Upper lobe of right lung (tissue), 1 donor: Measurements from ENCODE around the gene ESF1. TPM values are rescaled to one million over a fixed set of nuclear protein-coding genes. Genes with fewer than 3 reads are reported as not detected.

Source experiments
- ATAC-seq: fragments of 200-7000 bp; cut with Tn5 transposase; one replicate; pipeline ENCODE4 v1.9.1; 2020; ENCODE audit warnings: mild to moderate bottlenecking, moderate library complexity
- DNase-seq: peaks from one replicate; pipeline ENCODE4 v3.0.0-alpha.2; 2020
- H3K27ac ChIP-seq: fragments of 200-600 bp; one replicate; pipeline ENCODE4 v1.8.0; 2022
- H3K27me3 ChIP-seq: fragments of 200-600 bp; one replicate; pipeline ENCODE4 v1.8.0; 2022; ENCODE audit warnings: mild to moderate bottlenecking
- H3K36me3 ChIP-seq: fragments of 200-600 bp; one replicate; pipeline ENCODE4 v1.8.0; 2022
- H3K4me1 ChIP-seq: fragments of 200-600 bp; one replicate; pipeline ENCODE4 v1.8.0; 2022
- H3K4me3 ChIP-seq: fragments of 200-600 bp; one replicate; pipeline ENCODE4 v1.8.0; 2022; ENCODE audit warnings: mild to moderate bottlenecking
- H3K9me3 ChIP-seq: fragments of 200-600 bp; one replicate; pipeline ENCODE4 v1.8.0; 2022
- intact Hi-C: fragments of 100-400 bp; cut with DNase I; formaldehyde crosslinking; loops from one replicate; pipeline ENCODE4 v1.11.0; 2022
- total RNA-seq: library from RNA; stranded (reverse); fragmentation: NEBNext Ultra II Directional; extraction: Animal tissue kit (Norgen Biotek cat#: 25700); gene quantifications from one replicate; pipeline ENCODE4 v1.2.1, GENCODE V29; 2021
- TF ChIP-seq, protein P1 (sequence below): fragments of 200-600 bp; IDR thresholded peaks from one replicate; pipeline ENCODE4 v1.8.0; 2022; ENCODE audit warnings: antibody characterized with exemption
- donor health status: DM: no; HTN: yes; CAD: no; lungs with severe emphysema.

ESF1 gene
- total RNA-seq, 1 donor from 2014 or later = 15.1 TPM

- Histone ChIP-seq H3K36me3 (no peaks in the 10 kb centered on the region), H3K27ac (no peak overlapping the region), H3K9me3 (no peaks in the 10 kb centered on the region), H3K4me1 (no peaks in the 10 kb centered on the region), H3K27me3 (no peaks in the 10 kb centered on the region), H3K4me3 (no peak overlapping the region)
- DNase-seq = no peak
- ATAC-seq = no peak
- intact Hi-C loops = no loop called here
- TF ChIP-seq, protein P1, sequence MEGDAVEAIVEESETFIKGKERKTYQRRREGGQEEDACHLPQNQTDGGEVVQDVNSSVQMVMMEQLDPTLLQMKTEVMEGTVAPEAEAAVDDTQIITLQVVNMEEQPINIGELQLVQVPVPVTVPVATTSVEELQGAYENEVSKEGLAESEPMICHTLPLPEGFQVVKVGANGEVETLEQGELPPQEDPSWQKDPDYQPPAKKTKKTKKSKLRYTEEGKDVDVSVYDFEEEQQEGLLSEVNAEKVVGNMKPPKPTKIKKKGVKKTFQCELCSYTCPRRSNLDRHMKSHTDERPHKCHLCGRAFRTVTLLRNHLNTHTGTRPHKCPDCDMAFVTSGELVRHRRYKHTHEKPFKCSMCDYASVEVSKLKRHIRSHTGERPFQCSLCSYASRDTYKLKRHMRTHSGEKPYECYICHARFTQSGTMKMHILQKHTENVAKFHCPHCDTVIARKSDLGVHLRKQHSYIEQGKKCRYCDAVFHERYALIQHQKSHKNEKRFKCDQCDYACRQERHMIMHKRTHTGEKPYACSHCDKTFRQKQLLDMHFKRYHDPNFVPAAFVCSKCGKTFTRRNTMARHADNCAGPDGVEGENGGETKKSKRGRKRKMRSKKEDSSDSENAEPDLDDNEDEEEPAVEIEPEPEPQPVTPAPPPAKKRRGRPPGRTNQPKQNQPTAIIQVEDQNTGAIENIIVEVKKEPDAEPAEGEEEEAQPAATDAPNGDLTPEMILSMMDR = no peak
Observed at GRCh38 chr20:13684566-13685222, 100.0 kb downstream of the ESF1 start.

GRCh38 chr20:13683833-13684232 is 100.9 kb downstream of the ESF1 start:
- TF ChIP-seq, protein P1 = no peak
- DNase-seq = no peak
- Histone ChIP-seq H3K4me3 (no peak overlapping the region), H3K36me3 (no peaks in the 10 kb centered on the region), H3K4me1 (no peaks in the 10 kb centered on the region), H3K9me3 (no peaks in the 10 kb centered on the region), H3K27ac (no peak overlapping the region), H3K27me3 (no peaks in the 10 kb centered on the region)
- intact Hi-C loops = no loop called here
- no peak for ATAC-seq

- no peaks in the 10 kb centered on the region for H3K9me3 ChIP-seq
- H3K4me1 ChIP-seq = no peaks in the 10 kb centered on the region
- H3K27ac ChIP-seq = no peak overlapping the region
- DNase-seq (no peak), ATAC-seq (no peak)
- TF ChIP-seq, protein P1 = no peak
- no peak overlapping the region for H3K4me3 ChIP-seq
- no peaks in the 10 kb centered on the region for H3K27me3 ChIP-seq
- intact Hi-C loops = no loop called here
- no peaks in the 10 kb centered on the region for H3K36me3 ChIP-seq
Observed at GRCh38 chr20:13681248-13682125, 103.2 kb downstream of the ESF1 start.

DNA sequence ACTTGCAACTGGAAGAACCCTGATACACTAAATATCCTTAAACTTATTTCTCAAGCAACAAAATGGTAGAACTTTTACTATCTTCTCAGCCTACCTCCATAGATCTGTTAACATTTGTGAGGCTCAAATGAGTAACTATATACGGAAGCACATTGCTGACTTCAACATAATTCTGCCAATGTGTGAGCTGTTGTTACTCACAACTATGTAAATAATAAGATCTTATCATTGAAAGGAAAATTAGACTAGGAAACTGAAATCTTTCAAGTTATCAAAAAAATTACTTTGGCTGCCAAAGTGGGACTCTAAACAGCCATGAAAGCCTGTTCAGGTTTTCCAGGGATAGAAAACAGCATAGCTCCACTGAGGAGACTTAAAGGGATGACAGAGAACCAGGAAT is 105.8 kb downstream of the ESF1 start:
- H3K36me3 ChIP-seq = no peaks in the 10 kb centered on the region
- H3K9me3 ChIP-seq = no peaks in the 10 kb centered on the region
- no peak for ATAC-seq
- intact Hi-C loops = no loop called here
- TF ChIP-seq, protein P1 = no peak
- no peak for DNase-seq
- no peak overlapping the region for H3K4me3 ChIP-seq
- H3K4me1 ChIP-seq = no peaks in the 10 kb centered on the region
- no peaks in the 10 kb centered on the region for H3K27me3 ChIP-seq
- H3K27ac ChIP-seq = no peak overlapping the region

DNA sequence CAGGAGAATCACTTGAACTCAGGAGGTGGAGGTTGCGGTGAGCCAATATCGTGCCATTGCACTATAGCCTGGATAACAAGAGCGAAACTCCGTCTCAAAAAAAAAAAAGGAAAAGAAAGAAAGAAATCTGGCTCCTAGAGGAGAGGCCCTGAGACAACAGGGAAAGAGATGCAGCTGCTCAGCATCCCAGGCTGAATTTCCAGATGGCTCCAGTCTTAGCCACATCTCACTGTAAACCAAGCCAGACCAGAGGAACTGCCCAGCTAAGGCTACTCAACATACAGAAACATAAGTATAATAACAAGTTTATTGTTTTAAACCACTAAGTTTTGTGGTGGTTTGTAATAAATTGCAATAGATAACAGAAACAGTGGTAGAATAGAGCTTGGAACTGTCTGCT is 107.5 kb downstream of the ESF1 start:
- DNase-seq = no peak
- Histone ChIP-seq H3K27me3 (no peaks in the 10 kb centered on the region), H3K9me3 (no peaks in the 10 kb centered on the region), H3K4me3 (no peak overlapping the region), H3K36me3 (no peaks in the 10 kb centered on the region), H3K4me1 (no peaks in the 10 kb centered on the region), H3K27ac (no peak overlapping the region)
- TF ChIP-seq, protein P1 = no peak
- peak; percentile 44 for ATAC-seq
- intact Hi-C loops = no loop called here
